HEK293T (cell line): ENCODE measurements around the gene FCGBP.

Source experiments
- CTBP1 ChIP-seq: fragments of 450-650 bp; IDR thresholded peaks from 2 replicates; pipeline ENCODE4 v1.6.1; 2016; ENCODE audit warnings: borderline replicate concordance
- ELF4 ChIP-seq: fragments of 450-650 bp; IDR thresholded peaks from 2 replicates; pipeline ENCODE4 v1.6.1; 2017; ENCODE audit warnings: antibody characterized with exemption
- FOXA1 ChIP-seq: fragments of 450-650 bp; IDR thresholded peaks from 2 replicates; pipeline ENCODE4 v1.6.1; 2016; ENCODE audit warnings: mild to moderate bottlenecking
- FOXK2 ChIP-seq: fragments of 450-650 bp; IDR thresholded peaks from 2 replicates; pipeline ENCODE4 v1.6.1; 2016; ENCODE audit warnings: mild to moderate bottlenecking
- FOXM1 ChIP-seq: fragments of 450-650 bp; IDR thresholded peaks from 2 replicates; pipeline ENCODE4 v1.6.1; 2017; ENCODE audit warnings: mild to moderate bottlenecking, borderline replicate concordance
- HDGF ChIP-seq: fragments of 450-650 bp; IDR thresholded peaks from 2 replicates; pipeline ENCODE4 v1.6.1; 2017; ENCODE audit warnings: antibody characterized with exemption, borderline replicate concordance
- LEF1 ChIP-seq: fragments of 450-650 bp; IDR thresholded peaks from 2 replicates; pipeline ENCODE4 v1.6.1; 2017; ENCODE audit warnings: mild to moderate bottlenecking, borderline replicate concordance
- NFRKB ChIP-seq: fragments of 450-650 bp; IDR thresholded peaks from 2 replicates; pipeline ENCODE4 v1.6.1; 2016; ENCODE audit warnings: mild to moderate bottlenecking, moderate library complexity
- PKNOX1 ChIP-seq: fragments of 450-650 bp; IDR thresholded peaks from 2 replicates; pipeline ENCODE4 v1.6.1; 2016
- SP1 ChIP-seq: fragments of 450-650 bp; IDR thresholded peaks from 2 replicates; pipeline ENCODE4 v1.6.1; 2017
- SUZ12 ChIP-seq: fragments of 450-650 bp; IDR thresholded peaks from 2 replicates; pipeline ENCODE4 v1.6.1; 2016; ENCODE audit warnings: mild to moderate bottlenecking

- TF ChIP-seq FOXM1 = no peak
- no peak for TF ChIP-seq SUZ12
- TF ChIP-seq HDGF = no peak
- TF ChIP-seq PKNOX1 = no peak
- TF ChIP-seq FOXK2 = no peak
- TF ChIP-seq CTBP1 = no peak
- TF ChIP-seq SP1 = no peak
- TF ChIP-seq FOXA1 = no peak
- no peak for TF ChIP-seq ELF4
- TF ChIP-seq NFRKB = no peak
- no peak for TF ChIP-seq LEF1
Observed at GRCh38 chr19:39928357-39928725, 6.1 kb downstream of the FCGBP start.
